Stomach (tissue), 9 donors: ENCODE results near the gene MILR1. TPM values are rescaled to one million over a fixed set of nuclear protein-coding genes. Genes with fewer than 3 reads are reported as not detected.

Source experiments
- DNase-seq, 2 donors: peaks; one replicate each; pipeline versions ENCODE4 v3.0.0 to v3.0.0-alpha.2; 2013 to 2019
- H3K27ac ChIP-seq, 5 donors: fragments of 200-600 bp in 4 of 5; sonication (generic) in 4 of 5; one replicate each; pipeline ENCODE4 v1.5.1; 2013 to 2019; ENCODE audit warnings: mild to moderate bottlenecking in 1 of 5, moderate library complexity in 1 of 5
- H3K27me3 ChIP-seq, 3 donors: fragments of 200-600 bp; sonication (generic); one replicate each; pipeline ENCODE4 v1.5.1; 2017 to 2019; ENCODE audit warnings: mixed run types in 1 of 3
- H3K36me3 ChIP-seq, 4 donors: fragments of 200-600 bp; sonication (generic); 1 replicate in 3 of 4; 2 replicates in 1 of 4; pipeline ENCODE4 v1.5.1; 2016 to 2019
- H3K4me1 ChIP-seq, 4 donors: fragments of 200-600 bp; sonication (generic); one replicate each; pipeline ENCODE4 v1.5.1; 2016 to 2019
- H3K4me3 ChIP-seq, 4 donors: fragments of 200-600 bp; sonication (generic) in 3 of 4; one replicate each; pipeline ENCODE4 v1.5.1; 2016 to 2019; ENCODE audit warnings: mild to moderate bottlenecking in 1 of 4
- H3K9me3 ChIP-seq, 4 donors: fragments of 200-600 bp; sonication (generic); one replicate each; pipeline ENCODE4 v1.5.1; 2016 to 2019
- EP300 ChIP-seq: sonication (generic); formaldehyde crosslinking; IDR thresholded peaks from one replicate; pipeline ENCODE4 v1.6.1; 2017; ENCODE audit warnings: antibody characterized with exemption
- POLR2A ChIP-seq, 4 donors: fragments of 450-650 bp; IDR thresholded peaks; one replicate each; pipeline ENCODE4 v1.6.1; 2016; ENCODE audit warnings: antibody characterized with exemption in 4 of 4, control low read depth in 2 of 4, mild to moderate bottlenecking in 1 of 4, moderate library complexity in 1 of 4
- POLR2AphosphoS5 ChIP-seq, 3 donors: sonication (generic); formaldehyde crosslinking; IDR thresholded peaks; one replicate each; pipeline ENCODE4 v1.6.1; 2016; ENCODE audit warnings: antibody characterized with exemption in 3 of 3
- WGBS, 5 donors: extraction: QIAGEN DNeasy Blood & Tissue Kit in 3 of 5; methylation state at CpG; one replicate each; pipeline versions ENCODE4 v1.1.5 to v1.1.7; 2013 to 2018; 5-methylcytosine and 5-hydroxymethylcytosine counted together
- intact Hi-C: fragments of 100-400 bp; cut with DNase I; formaldehyde crosslinking; loops from one replicate; pipeline ENCODE4 v1.15.1; 2023; ENCODE audit warnings: low total_unique reads
- polyA plus RNA-seq, 3 donors: library from polyadenylated mRNA; stranded (reverse); fragments of 200-250 nt; gene quantifications; one replicate each; pipeline ENCODE4 v1.2.3, GENCODE V29; 2013
- total RNA-seq, 5 donors: library from RNA; depleted of rRNA; stranded (reverse); fragments of >200 nt; gene quantifications; one replicate each; pipeline versions ENCODE4 v1.1.0 to v1.2.3, GENCODE V29; 2014 to 2016
- TF ChIP-seq, protein P1 (sequence below), 7 experiments: fragments of 450-650 bp in 4 of 7; fragments of 200-600 bp in 3 of 7; sonication (generic) in 3 of 7; IDR thresholded peaks; one replicate each; pipeline ENCODE4 v1.5.1; 2016 to 2019; ENCODE audit warnings: antibody characterized with exemption in 7 of 7, control low read depth in 2 of 7, mild to moderate bottlenecking in 1 of 7
- donor health status: healthy with polysubstance abuse.
- donor health status: Bipolar disorder and iron deficiency.
- donor health status: healthy.

The MILR1 gene
- total and polyA plus RNA-seq, 8 donors = 1.4 to 4.2 (median 2.7) TPM; not detected in 3

- Histone ChIP-seq H3K4me3 (no peak overlapping the region), H3K9me3 (no peaks in the 10 kb centered on the region), H3K4me1 (no peaks in the 10 kb centered on the region), H3K27me3 (no peaks in the 10 kb centered on the region), H3K36me3 (peaks cover 0 to 8% (median 4%) of the 10 kb centered on the region in 4 donors), H3K27ac (no peak overlapping the region)
- no peak for DNase-seq
- intact Hi-C loops = no loop called here
- 70 to 77% (median 73%) methylated on average over 4 of the region's 4 CpGs for WGBS, 5 donors
- TF ChIP-seq EP300 (no peak), POLR2A (IDR thresholded peaks at IDR 0.05) (no peak), POLR2AphosphoS5 (IDR thresholded peaks at IDR 0.05) (no peak)
- TF ChIP-seq, protein P1, sequence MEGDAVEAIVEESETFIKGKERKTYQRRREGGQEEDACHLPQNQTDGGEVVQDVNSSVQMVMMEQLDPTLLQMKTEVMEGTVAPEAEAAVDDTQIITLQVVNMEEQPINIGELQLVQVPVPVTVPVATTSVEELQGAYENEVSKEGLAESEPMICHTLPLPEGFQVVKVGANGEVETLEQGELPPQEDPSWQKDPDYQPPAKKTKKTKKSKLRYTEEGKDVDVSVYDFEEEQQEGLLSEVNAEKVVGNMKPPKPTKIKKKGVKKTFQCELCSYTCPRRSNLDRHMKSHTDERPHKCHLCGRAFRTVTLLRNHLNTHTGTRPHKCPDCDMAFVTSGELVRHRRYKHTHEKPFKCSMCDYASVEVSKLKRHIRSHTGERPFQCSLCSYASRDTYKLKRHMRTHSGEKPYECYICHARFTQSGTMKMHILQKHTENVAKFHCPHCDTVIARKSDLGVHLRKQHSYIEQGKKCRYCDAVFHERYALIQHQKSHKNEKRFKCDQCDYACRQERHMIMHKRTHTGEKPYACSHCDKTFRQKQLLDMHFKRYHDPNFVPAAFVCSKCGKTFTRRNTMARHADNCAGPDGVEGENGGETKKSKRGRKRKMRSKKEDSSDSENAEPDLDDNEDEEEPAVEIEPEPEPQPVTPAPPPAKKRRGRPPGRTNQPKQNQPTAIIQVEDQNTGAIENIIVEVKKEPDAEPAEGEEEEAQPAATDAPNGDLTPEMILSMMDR (IDR thresholded peaks at IDR 0.05) = no peak
Measured at GRCh38 chr17:64470625-64471024, 21.7 kb downstream of the MILR1 start.

GRCh38 chr17:64471440-64471839, 22.5 kb downstream of the MILR1 start:
- no peaks in the 10 kb centered on the region for H3K4me1 ChIP-seq
- no peak for DNase-seq
- intact Hi-C loops = no loop called here
- H3K36me3 ChIP-seq = peaks cover 0 to 11% (median 4%) of the 10 kb centered on the region in 4 donors
- no peak overlapping the region for H3K27ac ChIP-seq
- no peaks in the 10 kb centered on the region for H3K9me3 ChIP-seq
- no peaks in the 10 kb centered on the region for H3K27me3 ChIP-seq
- TF ChIP-seq POLR2A (IDR thresholded peaks at IDR 0.05) = no peak
- no peak for TF ChIP-seq POLR2AphosphoS5 (IDR thresholded peaks at IDR 0.05)
- H3K4me3 ChIP-seq = no peak overlapping the region
- 80 to 94% (median 88%) methylated on average over 3 of the region's 3 CpGs for WGBS, 5 donors

DNA sequence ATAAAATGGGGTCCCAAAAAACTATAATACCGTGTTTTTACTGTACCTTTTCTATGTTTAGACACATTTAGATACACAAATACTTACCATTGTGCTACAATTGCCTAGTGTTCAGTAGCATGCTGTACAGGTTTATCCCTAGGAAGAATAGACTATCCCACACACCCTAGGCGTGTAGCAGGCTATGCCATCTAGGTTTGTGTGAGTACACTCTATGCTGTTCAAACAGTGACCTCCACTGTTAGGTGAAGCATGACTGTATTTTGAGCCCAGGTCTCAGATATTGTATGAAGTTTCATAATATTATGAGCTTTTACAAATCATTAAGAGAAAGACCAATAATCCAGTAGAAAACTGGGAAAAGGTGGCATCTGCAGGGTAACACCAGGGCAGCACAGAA, 23.6 kb downstream of the MILR1 start:
- no peak for DNase-seq
- 78 to 94% (median 83%) methylated on average over 2 of the region's 2 CpGs for WGBS, 5 donors
- intact Hi-C loops = no loop called here
- Histone ChIP-seq H3K36me3 (peaks cover 0 to 18% (median 9%) of the 10 kb centered on the region in 4 donors), H3K27me3 (no peaks in the 10 kb centered on the region), H3K27ac (no peak overlapping the region), H3K4me1 (no peaks in the 10 kb centered on the region), H3K4me3 (no peak overlapping the region), H3K9me3 (no peaks in the 10 kb centered on the region)
- TF ChIP-seq EP300 = no peak
- no peak for TF ChIP-seq POLR2A (IDR thresholded peaks at IDR 0.05)
- TF ChIP-seq, protein P1 (IDR thresholded peaks at IDR 0.05) = no peak
- no peak for TF ChIP-seq POLR2AphosphoS5 (IDR thresholded peaks at IDR 0.05)

- WGBS, 5 donors = 10 to 29% (median 18%) methylated on average over 1 of the region's 1 CpG
- Histone ChIP-seq H3K36me3 (peaks cover 6 to 56% (median 55%) of the 10 kb centered on the region in 4 donors), H3K27ac (no peak overlapping the region), H3K9me3 (no peaks in the 10 kb centered on the region), H3K27me3 (no peaks in the 10 kb centered on the region), H3K4me3 (no peak overlapping the region), H3K4me1 (no peaks in the 10 kb centered on the region)
- intact Hi-C loops = no loop called here
- TF ChIP-seq, protein P1 (IDR thresholded peaks at IDR 0.05) = no peak
- TF ChIP-seq EP300 (no peak), POLR2A (IDR thresholded peaks at IDR 0.05) (no peak), POLR2AphosphoS5 (IDR thresholded peaks at IDR 0.05) (no peak)
- no peak for DNase-seq
Measured at GRCh38 chr17:64477849-64478248, 28.9 kb downstream of the MILR1 start.

DNA sequence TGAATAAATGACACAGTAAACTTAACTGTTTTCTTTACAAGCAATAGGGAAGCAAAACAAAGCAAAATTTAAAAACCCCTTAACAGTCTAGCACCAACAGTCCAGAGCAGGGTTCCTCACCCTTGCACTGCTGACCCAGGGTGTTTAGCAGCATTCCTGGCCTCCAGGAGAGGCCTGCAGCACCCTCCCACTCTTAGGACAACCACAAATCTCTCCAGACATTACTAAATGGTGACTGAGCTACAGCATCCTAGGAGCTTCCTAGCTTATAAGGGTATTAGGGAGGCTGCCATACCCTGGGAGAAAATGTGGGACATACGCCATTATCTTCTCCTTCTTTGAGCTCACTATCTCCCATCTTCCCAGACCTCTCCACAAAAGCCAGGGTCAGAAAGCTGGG, 32.0 kb downstream of the MILR1 start:
- TF ChIP-seq, protein P1 (IDR thresholded peaks at IDR 0.05) = no peak
- TF ChIP-seq POLR2A (IDR thresholded peaks at IDR 0.05) (no peak), POLR2AphosphoS5 (IDR thresholded peaks at IDR 0.05) (no peak), EP300 (no peak)
- H3K4me1 ChIP-seq = no peaks in the 10 kb centered on the region
- no peaks in the 10 kb centered on the region for H3K9me3 ChIP-seq
- no peak for DNase-seq
- H3K4me3 ChIP-seq = no peak overlapping the region
- H3K27me3 ChIP-seq = no peaks in the 10 kb centered on the region
- intact Hi-C loops = no loop called here
- no peak overlapping the region for H3K27ac ChIP-seq
- H3K36me3 ChIP-seq = peaks cover 20 to 87% (median 85%) of the 10 kb centered on the region in 4 donors
- WGBS, 5 donors = 93 to 100% (median 97%) methylated on average over 1 of the region's 1 CpG
